Measurements from ENCODE around the gene CYB5R3.

DNA sequence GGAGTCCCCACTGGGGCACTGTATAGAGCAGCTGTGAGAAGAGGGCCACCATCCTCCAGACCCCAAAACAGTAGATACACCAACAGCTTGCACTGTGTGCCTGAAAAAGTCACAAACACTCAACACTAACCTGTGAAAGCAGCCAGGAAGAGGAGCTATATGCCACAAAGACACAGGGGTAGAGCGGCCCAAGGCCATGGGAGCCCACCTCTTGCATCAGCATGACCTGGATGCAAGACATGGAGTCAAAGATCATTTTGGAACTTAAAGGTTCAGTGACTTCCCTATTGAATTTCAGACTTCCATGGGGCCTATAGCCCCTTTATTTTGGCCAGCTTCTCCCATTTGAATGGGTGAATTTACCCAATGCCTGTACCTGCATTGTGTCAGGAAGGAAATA, 29.7 kb upstream of the CYB5R3 start:
- TF ChIP-seq YY1 (IDR thresholded peaks at IDR 0.05; ENCODE audit: insufficient read depth, insufficient read length), result no peak
- no peak for TF ChIP-seq ZNF274 (IDR thresholded peaks at IDR 0.05; ENCODE audit: low read depth, low read length)
- no peak for TF ChIP-seq SUZ12 (IDR thresholded peaks at IDR 0.05; ENCODE audit: extremely low read depth, insufficient read depth, insufficient read length)

Measured in NT2/D1 (cell line).